Raji (cell line): ENCODE data around the gene FAM3B.

Source experiments
- POLR2A ChIP-seq: IDR thresholded peaks from 2 replicates; pipeline ENCODE4 v1.6.1; 2011; ENCODE audit warnings: low read depth, low read length, control low read depth; ENCODE audit not compliant: insufficient read depth

The FAM3B gene

GRCh38 chr21:41361786-41362604, 45.4 kb downstream of the FAM3B start, which contains the start of gene MX2:
Gene MX2 (plus strand): TSS chr21:41362027. CDS start chr21:41376907, 14,880 bp downstream.
- no peak for TF ChIP-seq POLR2A

DNA sequence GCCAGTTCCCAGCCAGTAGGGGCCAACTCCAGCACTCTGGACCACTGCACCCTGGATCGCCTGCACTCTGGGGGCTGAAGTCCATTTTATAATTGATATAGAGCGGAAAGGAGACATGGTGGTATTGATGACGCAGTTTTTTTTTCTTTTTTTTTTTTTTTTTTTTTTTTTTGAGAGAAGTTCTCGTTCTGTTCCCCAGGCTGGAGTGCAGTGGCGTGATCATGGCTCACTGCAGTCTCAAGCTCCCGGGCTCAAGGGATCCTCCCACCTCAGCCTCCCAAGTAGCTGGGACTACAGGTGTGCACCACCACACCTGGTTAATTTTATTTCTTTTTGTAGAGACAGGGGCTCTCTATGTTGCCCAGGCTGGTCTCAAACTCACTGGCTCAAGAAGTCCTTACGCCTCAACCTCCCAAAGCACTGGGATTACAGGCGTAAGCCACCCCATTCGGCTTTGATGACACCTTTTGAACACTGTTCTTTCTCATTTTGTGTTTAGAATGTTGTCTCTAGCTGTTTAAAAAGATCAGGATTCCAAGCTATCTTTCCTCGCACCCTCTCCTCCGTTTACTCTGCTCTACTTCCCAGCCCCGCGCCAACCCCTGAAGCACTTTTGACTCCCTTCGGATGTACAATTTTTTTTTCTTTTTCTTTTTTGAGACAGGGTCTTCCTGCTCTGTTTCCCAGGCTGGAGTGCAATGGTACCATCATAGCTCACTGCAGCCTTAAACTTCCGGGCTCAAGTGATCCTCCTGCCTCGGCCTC, 46.2 kb downstream of the FAM3B start:
- no peak for TF ChIP-seq POLR2A

DNA sequence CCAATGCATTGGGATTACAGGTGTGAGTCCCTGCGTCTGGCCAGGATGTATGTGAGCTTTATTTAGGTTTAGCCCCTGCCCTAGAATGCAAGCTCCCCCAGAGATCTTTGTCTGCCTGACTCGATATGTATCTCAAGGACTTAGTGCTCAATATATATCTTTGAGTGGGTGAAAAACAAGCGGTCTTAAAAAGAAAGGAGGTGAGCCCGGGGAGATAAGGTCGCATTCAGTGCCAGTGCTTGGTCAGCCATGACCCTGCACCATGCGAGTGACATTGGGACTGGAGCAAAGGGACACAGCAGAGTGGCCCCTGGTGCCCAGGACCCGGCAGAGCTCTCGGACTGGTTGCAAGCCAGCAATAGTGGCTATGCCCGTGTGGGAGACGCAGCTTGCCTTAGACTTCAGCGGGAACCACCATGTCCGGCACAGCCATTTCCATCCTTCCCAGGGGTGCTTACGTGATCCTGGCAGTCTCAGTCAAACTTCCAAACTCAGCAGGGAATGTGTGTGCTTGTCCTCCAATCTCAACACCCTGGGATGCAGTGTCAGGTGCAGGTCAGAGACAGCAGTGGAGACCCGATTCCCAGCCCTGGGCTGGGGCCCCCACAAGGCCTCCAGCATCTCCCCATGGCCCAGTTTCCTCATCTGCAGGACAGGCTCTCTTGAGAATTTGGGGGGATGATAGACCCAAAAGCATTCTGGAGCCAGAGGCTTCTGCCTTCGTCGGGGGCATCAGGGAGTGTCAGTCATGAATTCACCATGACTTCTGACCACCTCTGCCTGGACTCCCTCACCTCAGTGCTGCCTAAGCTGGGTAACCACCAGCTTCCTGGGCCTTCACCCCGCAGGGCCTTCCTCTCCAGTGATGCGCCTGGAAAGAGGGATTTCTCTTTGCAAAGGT, 47.0 kb downstream of the FAM3B start:
- TF ChIP-seq POLR2A: no peak

DNA sequence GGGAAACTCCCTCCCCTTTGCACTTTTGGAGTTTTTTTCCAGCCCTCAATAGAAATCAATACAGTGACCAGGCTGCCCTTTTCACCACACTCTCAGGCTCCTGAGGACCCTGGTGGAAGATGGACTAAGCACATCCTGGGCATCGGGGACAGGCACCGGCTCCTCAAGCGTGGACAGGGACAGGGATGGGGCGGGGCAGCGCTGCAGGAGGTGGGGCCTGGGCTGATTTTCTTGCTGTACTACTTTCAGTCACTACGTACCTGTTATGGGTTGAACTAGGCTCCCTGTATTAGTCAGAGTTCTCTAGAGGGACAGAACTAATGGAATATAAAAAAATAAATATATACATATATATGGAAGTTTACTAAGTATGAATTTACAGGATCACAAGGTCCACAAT, 47.7 kb downstream of the FAM3B start:
- no peak for TF ChIP-seq POLR2A

- TF ChIP-seq POLR2A: no peak
These were observed 48.9 kb downstream of the FAM3B start for GRCh38 chr21:41365377-41366107.

- no peak for TF ChIP-seq POLR2A
These were observed 50.0 kb downstream of the FAM3B start for GRCh38 chr21:41366522-41367151.

- TF ChIP-seq POLR2A: no peak
These were observed 50.8 kb downstream of the FAM3B start for GRCh38 chr21:41367301-41367944.

- TF ChIP-seq POLR2A: no peak
These were observed 51.5 kb downstream of the FAM3B start for GRCh38 chr21:41367945-41368734.

DNA sequence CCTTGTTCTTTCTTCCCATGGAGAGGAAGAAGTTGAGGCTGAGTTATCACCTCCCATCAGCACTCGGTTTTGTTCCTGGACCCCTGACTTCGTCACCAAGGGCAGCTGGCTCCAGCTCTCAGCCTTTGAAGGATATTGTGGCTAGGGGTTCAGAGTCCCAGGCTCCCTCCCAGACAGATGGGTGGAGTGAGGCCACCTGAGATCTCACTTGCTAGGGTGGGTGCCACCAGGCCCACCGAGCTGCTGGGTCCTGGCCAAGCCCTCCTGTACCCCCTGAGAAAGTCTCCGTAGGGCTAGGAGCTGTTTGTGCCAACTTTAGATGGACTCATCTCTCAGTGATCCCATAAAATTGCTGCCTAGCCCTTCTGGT, 52.1 kb downstream of the FAM3B start:
- TF ChIP-seq POLR2A: no peak

- no peak for TF ChIP-seq POLR2A
These were observed 52.7 kb downstream of the FAM3B start for GRCh38 chr21:41369105-41369919.

- TF ChIP-seq POLR2A: no peak
These were observed 53.6 kb downstream of the FAM3B start for GRCh38 chr21:41369920-41370839.
